Measurements from ENCODE around the gene PAX5.

Gene PAX5

DNA sequence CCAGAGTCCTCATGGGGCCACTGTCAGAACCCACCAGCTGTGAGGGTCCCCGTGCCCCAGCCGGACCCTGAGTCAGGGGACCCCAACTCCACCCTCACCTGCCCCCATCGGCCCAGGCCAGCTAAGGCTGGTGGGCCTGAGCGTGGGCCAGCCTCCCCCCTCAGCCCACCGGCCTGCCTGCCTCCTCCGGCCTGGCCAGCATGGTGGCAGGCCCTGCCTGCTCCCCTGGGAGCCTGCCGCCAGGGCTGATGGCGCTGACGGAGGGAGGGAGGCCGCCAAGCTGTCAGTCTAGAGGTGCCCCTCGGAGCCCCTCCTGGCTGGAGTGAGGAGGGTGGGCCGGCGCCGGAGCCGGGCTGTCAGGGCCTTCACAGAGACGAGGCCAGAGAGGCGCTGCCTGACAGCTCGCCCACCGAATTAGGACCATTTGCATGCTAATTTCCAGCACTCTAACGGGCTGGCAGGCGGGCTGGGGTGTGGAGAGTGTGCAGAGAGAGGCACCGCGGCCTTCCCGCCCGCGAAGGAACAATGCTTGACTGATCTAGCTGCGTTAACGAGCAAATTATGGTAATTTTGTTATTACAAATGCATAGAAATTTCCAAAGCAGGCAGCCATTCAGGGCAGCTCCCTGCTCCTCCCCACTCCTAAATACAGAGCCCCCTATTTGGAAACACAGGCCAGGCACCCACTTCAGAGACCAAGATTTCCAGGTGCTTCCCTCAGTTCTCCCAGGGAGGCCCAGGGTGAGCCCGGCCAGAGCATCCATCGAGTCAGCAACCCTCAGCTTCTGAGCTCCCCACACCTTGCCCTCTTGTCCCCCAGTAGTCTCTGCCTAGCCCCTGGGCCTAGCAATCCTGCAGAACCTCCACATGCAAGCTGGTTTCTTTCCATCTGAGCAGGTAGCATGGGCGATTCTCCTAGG lies 169.3 kb downstream of the PAX5 start:
- no peak for FAIRE-seq
- no peak for TF ChIP-seq PAX5 (IDR thresholded peaks at IDR 0.05; ENCODE audit: insufficient read depth, low read length, severe bottlenecking)
- TF ChIP-seq TAF1 (IDR thresholded peaks at IDR 0.05; ENCODE audit: low read depth, low read length), result no peak
- TF ChIP-seq SPI1 (IDR thresholded peaks at IDR 0.05; ENCODE audit: low read depth, low read length), result no peak
- no peak for TF ChIP-seq POLR2A (IDR thresholded peaks at IDR 0.05; ENCODE audit: low read depth, low read length)
- no peak for TF ChIP-seq POU2F2 (IDR thresholded peaks at IDR 0.05; ENCODE audit: low read depth, low read length)
- no peak for TF ChIP-seq POLR2AphosphoS5 (IDR thresholded peaks at IDR 0.05; ENCODE audit: low read depth, low read length)
- no peak for DNase-seq (ENCODE audit: insufficient read length, low spot score)

DNA sequence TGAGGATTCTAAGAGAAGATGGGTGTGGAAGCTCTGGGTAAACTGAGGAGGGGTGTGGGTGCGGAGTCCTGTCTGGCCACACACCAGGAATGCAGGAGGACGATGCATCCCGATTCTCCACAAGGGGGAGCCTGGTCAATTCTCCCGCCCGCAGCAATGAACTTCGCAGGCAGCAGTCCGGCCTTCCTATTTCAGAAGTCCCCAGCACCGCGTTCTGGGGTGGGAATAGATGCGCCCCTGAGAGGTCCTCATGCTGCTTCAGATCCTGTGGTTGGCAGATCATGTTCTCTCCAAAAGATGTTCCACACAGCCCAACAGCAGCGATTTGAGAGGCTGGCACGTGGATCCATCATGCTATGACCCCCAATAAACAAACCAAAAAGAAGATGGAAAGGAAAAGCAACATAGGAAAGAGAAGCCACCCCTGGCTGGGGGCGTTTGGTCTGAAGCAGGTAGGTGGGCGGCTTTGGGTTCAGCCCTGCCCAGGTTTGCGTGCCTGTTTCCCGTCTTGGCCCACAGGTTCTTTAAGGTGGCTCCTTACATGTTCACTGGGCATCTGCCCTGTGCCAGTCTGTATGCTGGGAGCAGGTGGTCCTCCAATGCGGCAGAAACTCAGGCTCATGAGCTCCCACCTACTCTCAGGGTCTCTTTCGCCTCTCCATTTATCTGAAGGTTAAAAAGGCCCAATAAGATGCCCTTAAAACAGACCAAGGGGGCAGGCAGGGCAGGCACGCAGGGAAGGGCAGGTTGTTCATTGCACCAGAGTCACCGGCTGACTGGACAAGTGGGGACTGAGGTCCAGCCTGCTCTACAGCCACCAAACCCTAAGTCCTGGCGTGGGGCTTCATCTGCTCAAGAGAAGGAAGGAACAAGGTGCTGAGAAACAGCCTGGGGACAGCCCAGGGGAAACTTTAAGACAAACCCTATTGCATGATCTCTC lies 171.6 kb downstream of the PAX5 start:
- DNase-seq (ENCODE audit: insufficient read length, low spot score), result no peak
- TF ChIP-seq POLR2AphosphoS5 (IDR thresholded peaks at IDR 0.05; ENCODE audit: low read depth, low read length) (no peak), POU2F2 (IDR thresholded peaks at IDR 0.05; ENCODE audit: low read depth, low read length) (no peak), SPI1 (IDR thresholded peaks at IDR 0.05; ENCODE audit: low read depth, low read length) (no peak), TAF1 (IDR thresholded peaks at IDR 0.05; ENCODE audit: low read depth, low read length) (no peak), PAX5 (IDR thresholded peaks at IDR 0.05; ENCODE audit: insufficient read depth, low read length, severe bottlenecking) (no peak), POLR2A (IDR thresholded peaks at IDR 0.05; ENCODE audit: low read depth, low read length) (no peak; the same call in 1 of the 2 replicates)
- no peak for FAIRE-seq

DNA sequence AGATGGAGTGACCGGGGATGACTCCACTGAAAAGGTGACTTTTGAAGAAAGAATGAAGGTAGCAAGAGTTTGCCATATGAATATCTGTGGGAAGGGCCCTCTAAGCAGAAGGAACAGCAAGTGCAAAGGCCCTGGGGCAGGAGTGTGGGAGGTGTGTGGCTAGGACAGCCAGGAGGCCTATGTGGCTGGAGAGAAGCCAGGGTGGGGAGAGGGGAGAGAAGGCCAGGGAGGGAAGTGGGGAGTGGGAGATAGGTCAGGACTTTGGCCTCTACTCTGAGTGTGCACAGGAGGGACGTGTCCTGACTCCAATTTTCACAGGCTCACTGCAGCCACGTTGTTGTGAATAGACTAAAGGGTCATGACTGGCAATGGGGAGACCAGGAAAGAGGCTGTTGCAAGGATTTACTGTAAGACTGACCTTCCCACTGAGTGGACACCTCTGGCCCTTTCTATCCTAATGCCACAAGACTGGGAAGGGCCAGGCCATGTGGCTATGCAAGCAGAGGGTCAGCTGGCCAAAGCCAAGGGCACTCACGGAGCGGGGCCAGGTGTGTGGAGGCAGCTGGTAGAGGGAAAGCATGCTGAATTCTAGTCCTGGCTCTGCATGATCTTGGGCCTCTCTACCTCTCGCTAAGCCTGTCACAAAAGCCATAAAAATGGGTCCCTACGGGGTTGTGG lies 172.4 kb downstream of the PAX5 start:
- TF ChIP-seq SPI1 (IDR thresholded peaks at IDR 0.05; ENCODE audit: low read depth, low read length), result no peak
- TF ChIP-seq POLR2A (IDR thresholded peaks at IDR 0.05; ENCODE audit: low read depth, low read length), result no peak
- TF ChIP-seq POLR2AphosphoS5 (IDR thresholded peaks at IDR 0.05; ENCODE audit: low read depth, low read length), result no peak
- no peak for TF ChIP-seq TAF1 (IDR thresholded peaks at IDR 0.05; ENCODE audit: low read depth, low read length)
- no peak for TF ChIP-seq POU2F2 (IDR thresholded peaks at IDR 0.05; ENCODE audit: low read depth, low read length)
- TF ChIP-seq PAX5 (IDR thresholded peaks at IDR 0.05; ENCODE audit: insufficient read depth, low read length, severe bottlenecking), result no peak
- FAIRE-seq, result no peak

DNA sequence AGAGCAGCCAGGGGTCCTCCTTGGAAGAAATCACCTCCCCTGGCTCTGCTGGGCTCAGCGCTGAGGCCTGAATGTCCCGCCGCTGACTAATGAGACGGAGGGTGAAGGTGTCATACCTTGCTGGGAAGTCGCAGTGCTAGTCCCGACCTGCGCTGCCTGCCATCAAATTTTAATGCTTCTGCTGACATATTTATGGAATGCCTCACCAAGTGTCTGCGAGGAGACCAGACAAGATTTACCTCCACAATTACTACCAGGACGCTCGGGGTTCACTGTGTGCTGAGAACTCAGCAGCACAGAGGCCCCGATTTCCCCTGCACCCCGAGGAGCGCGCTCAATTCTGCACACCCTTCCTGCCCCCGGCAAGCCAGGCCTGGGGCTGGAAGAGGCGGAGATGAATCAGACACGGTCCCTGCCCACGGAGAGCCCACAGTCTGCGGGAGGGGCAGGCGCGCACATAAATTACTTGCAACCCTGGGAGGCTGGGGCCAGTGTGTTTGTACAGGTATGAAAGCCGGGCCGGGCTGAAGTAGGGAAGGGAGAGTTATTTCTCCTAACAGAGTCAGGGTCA lies 175.2 kb downstream of the PAX5 start:
- TF ChIP-seq SPI1 (IDR thresholded peaks at IDR 0.05; ENCODE audit: low read depth, low read length), result no peak
- TF ChIP-seq POLR2A (IDR thresholded peaks at IDR 0.05; ENCODE audit: low read depth, low read length), result no peak
- no peak for TF ChIP-seq PAX5 (IDR thresholded peaks at IDR 0.05; ENCODE audit: insufficient read depth, low read length, severe bottlenecking)
- no peak for TF ChIP-seq POLR2AphosphoS5 (IDR thresholded peaks at IDR 0.05; ENCODE audit: low read depth, low read length)
- no peak for TF ChIP-seq TAF1 (IDR thresholded peaks at IDR 0.05; ENCODE audit: low read depth, low read length)
- TF ChIP-seq POU2F2 (IDR thresholded peaks at IDR 0.05; ENCODE audit: low read depth, low read length), result no peak
- FAIRE-seq (no peak), DNase-seq (ENCODE audit: insufficient read length, low spot score) (no peak)

More for the DNA sequence above, 172.4 kb downstream of the PAX5 start:
- DNase-seq (ENCODE audit: insufficient read length, low spot score), result no peak

DNA sequence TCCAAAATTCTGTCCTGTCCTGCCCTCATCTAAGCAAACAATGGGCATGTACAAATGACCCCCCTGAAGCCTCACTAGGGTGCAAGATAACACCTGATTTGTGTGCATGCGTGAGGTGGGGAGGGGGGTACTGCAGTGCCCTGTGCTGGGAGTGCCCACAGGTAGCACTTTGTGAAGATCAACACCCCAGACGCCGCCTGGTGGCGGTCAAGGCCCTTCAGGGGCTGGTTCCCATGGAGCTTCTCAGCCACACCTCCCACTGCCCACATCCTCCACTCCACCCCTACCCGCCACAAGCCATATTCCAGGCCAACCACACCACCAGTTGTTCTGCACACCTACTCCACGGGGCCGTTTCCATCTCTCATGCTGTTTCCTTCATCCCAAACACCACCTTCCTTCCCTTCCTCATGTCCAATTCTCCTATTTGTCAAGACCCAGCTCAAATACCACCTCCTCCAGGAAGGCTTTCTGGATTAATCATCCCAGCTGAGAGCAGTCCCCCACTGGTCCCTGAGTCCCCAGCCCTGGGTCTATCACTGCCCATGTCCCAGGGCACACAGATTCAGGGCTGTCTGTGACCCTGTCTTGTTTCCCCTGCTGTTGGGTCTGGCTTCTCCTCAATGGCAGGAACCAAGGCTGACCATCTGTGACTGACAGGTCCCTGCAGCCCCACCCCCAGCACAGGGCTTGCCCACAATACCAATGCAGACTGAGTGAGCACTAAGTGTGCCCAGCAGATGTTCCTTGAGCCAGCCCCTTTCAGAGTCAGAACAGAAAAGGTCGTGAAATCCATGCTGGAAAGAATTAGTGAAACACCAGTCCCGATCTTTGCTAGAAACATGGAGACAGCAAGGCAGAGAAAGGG lies 178.4 kb downstream of the PAX5 start:
- DNase-seq (ENCODE audit: insufficient read length, low spot score), result no peak
- no peak for TF ChIP-seq POLR2A (IDR thresholded peaks at IDR 0.05; ENCODE audit: low read depth, low read length)
- no peak for TF ChIP-seq SPI1 (IDR thresholded peaks at IDR 0.05; ENCODE audit: low read depth, low read length)
- TF ChIP-seq PAX5 (IDR thresholded peaks at IDR 0.05; ENCODE audit: insufficient read depth, low read length, severe bottlenecking), result no peak
- FAIRE-seq, result peak; percentile 65

DNA sequence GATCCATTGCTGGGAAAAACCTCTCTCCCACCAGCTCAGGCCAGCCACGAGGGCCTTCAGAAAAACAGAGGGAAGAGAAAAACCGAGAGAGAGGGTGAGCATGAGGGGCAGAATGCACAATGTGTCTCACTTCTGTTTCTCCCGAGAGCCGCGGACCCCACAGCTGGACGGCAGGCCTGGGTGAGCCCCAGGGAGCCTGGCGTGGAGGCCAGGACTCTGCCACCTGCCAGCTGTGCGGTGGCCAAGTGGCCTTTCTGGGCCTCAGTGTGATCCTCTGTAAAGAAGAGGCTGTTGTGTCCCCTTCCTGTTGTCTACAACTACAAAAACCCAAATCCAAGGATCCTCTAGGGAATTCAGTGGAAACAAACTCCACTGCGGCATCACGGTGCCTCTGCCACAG lies 179.3 kb downstream of the PAX5 start:
- FAIRE-seq (no peak), DNase-seq (ENCODE audit: insufficient read length, low spot score) (no peak)
- TF ChIP-seq POLR2A (IDR thresholded peaks at IDR 0.05; ENCODE audit: low read depth, low read length) (no peak), POU2F2 (IDR thresholded peaks at IDR 0.05; ENCODE audit: low read depth, low read length) (no peak), POLR2AphosphoS5 (IDR thresholded peaks at IDR 0.05; ENCODE audit: low read depth, low read length) (no peak), SPI1 (IDR thresholded peaks at IDR 0.05; ENCODE audit: low read depth, low read length) (no peak), PAX5 (IDR thresholded peaks at IDR 0.05; ENCODE audit: insufficient read depth, low read length, severe bottlenecking) (no peak), TAF1 (IDR thresholded peaks at IDR 0.05; ENCODE audit: low read depth, low read length) (no peak)

DNA sequence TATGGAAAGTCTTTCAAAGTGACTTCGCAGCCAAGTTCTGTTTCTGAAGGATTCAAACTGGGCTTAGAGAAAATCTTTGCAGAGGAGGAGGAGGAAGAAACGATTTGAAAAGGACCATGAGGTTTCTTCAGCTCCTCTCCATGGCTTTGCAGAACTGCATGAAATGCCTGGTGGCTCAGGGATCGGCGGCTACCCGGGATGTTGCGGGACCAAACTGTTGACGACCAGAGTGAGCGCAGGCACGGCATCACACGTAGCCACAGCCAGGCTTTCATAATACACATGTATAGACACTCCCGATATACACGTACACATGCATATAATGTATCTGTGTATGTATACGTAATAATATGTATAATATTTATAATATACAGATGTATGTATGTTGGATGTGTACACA lies 180.0 kb downstream of the PAX5 start:
- FAIRE-seq (no peak), DNase-seq (ENCODE audit: insufficient read length, low spot score) (no peak)
- TF ChIP-seq SPI1 (IDR thresholded peaks at IDR 0.05; ENCODE audit: low read depth, low read length) (no peak), TAF1 (IDR thresholded peaks at IDR 0.05; ENCODE audit: low read depth, low read length) (no peak), PAX5 (IDR thresholded peaks at IDR 0.05; ENCODE audit: insufficient read depth, low read length, severe bottlenecking) (no peak), POLR2A (IDR thresholded peaks at IDR 0.05; ENCODE audit: low read depth, low read length) (no peak), POU2F2 (IDR thresholded peaks at IDR 0.05; ENCODE audit: low read depth, low read length) (no peak), POLR2AphosphoS5 (IDR thresholded peaks at IDR 0.05; ENCODE audit: low read depth, low read length) (no peak)

DNA sequence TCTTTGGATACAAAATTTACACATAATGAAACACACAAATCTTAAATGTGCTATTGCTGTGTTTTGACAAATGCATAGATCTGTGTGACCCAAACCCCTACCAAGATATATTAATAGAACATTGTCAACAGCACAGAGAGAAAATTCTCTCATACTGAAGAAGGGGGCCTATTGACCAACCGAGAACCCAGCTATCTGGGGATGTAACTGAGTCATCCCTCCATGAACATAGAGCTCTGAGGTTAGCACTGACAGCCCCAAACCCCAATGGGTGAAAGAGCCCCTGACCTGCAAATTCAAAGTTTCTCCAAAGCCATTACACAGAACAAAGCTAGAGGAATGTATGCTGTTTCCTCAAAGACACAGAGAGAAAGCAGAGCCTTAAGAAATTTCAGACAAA lies 180.8 kb downstream of the PAX5 start:
- DNase-seq (ENCODE audit: insufficient read length, low spot score), result no peak
- TF ChIP-seq POLR2AphosphoS5 (IDR thresholded peaks at IDR 0.05; ENCODE audit: low read depth, low read length) (no peak), POLR2A (IDR thresholded peaks at IDR 0.05; ENCODE audit: low read depth, low read length) (no peak), POU2F2 (IDR thresholded peaks at IDR 0.05; ENCODE audit: low read depth, low read length) (no peak), PAX5 (IDR thresholded peaks at IDR 0.05; ENCODE audit: insufficient read depth, low read length, severe bottlenecking) (no peak), SPI1 (IDR thresholded peaks at IDR 0.05; ENCODE audit: low read depth, low read length) (no peak), TAF1 (IDR thresholded peaks at IDR 0.05; ENCODE audit: low read depth, low read length) (no peak)
- FAIRE-seq, result no peak
